GM18502 (cell line): ENCODE data around the gene PRAMEF5.
"Not testable (repeated sequence)": the region's sequence is repeated elsewhere in the genome, so short reads cannot be mapped to it uniquely, and the experiment has no call there.

Source experiments
- ATAC-seq: cut with Tn5 transposase; IDR thresholded peaks from one replicate; pipeline ENCODE4 v1.9.1; 2021; ENCODE audit warnings: mild to moderate bottlenecking; ENCODE audit not compliant: unreplicated experiment, poor library complexity

PRAMEF5 gene

DNA sequence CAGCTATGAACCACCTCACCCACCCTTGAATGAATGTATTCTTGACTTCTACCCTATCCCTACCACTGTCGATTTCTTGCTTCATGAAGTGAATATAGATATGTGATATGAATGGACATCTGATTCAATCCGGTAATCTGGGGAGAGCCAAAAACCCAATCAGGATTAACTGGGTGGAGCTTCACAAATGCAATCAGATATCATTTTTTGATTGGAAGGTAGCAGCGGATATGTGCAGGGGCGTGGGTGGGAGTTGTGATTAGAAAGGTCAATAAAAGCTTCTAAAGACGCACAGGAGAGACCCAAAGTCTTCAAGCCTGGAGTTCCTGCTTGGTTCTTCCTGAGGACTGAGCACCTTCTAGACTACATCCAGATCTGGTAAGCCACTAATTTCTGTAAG, at the start of gene PRAMEF5:
Gene PRAMEF5 (plus strand): TSS at position 301 of the 400 bp plus-strand sequence. CDS start 5,071 bp downstream, outside the sequence.
- not testable (repeated sequence) for ATAC-seq

DNA sequence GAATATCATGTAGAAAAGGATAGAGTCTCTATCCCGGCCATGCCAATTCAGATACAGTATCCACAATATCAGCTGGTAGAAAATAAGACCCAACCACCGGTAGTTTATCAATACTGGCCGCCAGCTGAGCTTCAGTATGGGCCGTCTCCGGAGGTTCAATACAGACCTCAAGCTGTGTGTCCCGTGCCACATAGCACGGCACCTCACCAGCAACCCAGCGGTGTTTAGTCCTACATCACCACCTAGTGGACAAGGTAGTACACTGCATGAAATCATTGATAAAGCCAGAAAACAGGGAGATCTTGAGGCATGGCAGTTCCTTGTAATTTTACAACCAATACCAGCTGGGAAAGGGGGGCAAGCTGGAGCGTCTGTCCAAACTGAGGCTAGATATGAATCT, 45.3 kb upstream of the PRAMEF5 start:
- not testable (repeated sequence) for ATAC-seq

DNA sequence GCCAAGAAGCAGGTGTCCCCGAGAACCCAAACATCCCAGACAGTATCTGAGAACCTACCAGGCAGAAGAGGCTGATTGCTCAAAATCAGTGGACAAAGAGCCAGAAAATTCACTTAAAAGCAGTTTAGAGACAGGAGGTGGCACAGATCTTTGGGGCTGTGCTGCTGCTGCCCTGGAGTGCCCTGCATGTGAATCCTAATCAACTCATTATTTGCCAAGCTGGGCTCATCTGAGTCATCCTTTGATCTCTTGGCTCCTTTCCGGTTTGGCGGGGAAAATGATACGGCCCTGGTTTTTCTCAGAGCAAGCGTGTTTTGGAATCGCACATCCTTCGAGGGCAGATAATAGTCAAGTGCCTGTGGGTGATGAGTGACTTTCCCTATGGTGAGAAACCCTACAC, 37.4 kb upstream of the PRAMEF5 start:
- ATAC-seq: not testable (repeated sequence)

DNA sequence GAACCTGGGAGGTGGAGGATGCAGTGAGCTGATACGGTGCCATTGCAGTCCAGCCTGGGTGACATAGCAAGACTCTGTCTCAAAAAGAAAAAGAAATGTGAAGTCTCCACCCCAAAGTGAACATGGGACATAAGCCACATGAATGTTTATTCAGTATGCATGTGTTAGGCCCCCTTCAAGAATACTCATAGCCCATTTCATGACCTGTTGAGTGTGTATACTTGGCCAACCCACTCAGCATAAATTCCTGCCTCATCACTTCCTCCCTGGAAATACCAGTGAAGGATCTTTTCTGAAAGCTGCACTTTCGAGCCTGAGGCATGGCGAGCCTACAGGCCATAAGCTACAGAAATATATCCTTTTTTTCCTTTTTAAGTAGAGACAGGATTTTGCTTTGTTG, 34.8 kb upstream of the PRAMEF5 start:
- not testable (repeated sequence) for ATAC-seq

DNA sequence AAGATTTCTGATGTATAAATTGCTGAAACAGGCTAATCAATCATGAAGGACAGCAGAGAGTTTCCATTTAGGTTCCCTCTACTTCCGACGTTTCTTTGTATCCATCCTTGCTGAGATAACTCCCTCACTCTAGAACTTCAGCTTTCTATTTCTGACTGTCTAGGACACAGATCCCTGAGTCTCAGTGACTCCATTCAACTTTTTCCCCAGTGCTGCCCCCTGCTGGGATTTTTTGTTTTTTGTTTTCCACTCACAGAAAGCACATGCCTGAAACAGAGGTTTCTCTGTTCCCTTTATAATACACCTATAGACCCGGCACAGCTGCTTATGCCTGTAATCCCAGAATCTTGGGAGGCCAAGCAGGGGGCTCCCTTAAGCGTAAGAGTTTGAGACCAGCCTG, 31.2 kb upstream of the PRAMEF5 start:
- ATAC-seq: not testable (repeated sequence)

DNA sequence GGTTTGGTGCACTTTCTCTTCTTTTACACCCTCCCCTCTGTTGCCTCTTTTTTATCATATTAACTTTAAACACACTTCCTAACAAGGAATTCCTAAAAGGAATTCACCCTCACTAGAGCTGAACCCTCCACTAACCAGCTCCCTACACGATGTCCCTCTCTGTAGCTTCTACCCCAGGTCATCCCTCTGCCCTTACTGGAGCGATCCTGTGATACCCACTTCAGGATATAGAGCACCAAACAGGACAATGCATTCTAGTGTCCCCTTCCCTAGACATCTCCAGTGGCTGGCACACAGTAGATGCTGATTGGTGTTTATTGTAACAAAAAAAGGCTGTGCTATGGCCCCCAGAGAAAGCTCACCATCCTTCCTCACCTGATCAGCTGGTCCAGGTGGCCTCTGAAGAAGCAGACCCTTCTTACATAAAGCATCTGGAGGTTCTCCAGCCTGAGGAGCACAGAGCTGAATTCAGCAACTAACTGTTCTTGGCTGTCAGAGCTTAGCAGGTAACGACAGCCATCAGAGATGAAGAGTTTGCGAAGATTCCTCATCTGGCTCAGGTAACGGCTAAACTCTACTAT, 29.4 kb upstream of the PRAMEF5 start:
- no peak for ATAC-seq

DNA sequence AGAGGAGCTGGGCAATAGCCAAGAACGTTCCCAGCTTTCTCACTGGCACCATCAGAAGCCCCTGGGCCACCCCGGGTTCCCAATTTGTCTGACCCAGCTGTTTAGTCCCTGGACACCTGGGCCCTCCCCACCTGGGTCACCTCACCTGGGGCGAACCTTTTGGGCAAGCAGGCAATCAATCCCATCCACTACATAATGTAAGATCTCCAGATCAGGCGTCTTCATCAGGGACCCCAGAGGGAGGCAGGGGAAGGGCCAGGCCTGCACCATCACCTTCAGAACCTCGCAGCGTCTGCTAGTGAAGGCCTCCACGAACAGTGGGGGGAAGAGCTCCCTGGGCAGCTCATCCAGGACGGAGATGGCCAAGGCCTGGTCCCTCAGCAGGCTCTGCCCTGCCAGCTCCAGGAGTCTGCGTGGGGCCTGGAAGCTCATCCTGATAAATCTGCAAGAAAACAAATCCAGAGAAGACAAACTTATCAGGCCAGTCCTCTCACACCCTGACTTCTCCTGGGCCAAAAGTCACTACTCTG, 28.3 kb upstream of the PRAMEF5 start, which contains the start of gene PRAMEF18:
Gene PRAMEF18 (minus strand): TSS at position 480 of the 530 bp plus-strand sequence. CDS start 48 bp downstream, at position 432.
- ATAC-seq: not testable (repeated sequence)

DNA sequence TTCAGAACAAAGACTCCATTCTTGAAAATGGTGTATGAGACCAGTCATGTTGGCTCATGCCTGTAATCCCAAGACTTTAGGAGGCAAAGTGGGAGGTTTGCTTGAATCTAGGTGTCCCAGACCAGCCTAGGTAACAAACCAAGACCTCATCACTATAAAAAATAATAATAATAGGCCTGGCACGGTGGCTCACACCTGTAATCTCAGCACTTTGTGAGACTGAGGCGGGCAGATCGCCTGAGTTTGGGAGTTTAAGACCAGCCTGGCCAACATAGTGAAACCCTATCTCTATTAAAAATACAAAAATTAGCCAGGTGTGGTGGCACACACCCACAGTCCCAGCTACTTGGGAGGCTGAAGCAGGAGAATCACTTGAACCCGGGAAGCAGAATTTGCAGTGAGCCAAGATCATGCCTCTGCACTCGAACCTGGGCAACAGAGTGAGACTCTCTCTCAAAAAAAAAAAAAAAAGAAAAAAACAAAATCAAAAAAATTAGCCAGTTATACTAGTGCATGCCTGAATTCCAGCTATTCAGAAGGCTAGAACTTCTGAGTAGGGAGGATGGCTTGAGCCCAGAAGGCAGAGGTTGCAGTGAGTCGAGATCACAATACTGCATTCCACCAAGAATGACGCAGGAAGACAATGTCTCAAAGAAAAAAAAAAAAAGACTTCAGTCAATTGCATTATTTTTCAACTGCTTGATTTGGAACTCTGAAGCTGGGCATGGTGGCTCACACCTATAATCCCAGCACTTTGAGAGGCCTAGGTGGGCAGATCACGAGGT, 26.5 kb upstream of the PRAMEF5 start:
- ATAC-seq: not testable (repeated sequence)

DNA sequence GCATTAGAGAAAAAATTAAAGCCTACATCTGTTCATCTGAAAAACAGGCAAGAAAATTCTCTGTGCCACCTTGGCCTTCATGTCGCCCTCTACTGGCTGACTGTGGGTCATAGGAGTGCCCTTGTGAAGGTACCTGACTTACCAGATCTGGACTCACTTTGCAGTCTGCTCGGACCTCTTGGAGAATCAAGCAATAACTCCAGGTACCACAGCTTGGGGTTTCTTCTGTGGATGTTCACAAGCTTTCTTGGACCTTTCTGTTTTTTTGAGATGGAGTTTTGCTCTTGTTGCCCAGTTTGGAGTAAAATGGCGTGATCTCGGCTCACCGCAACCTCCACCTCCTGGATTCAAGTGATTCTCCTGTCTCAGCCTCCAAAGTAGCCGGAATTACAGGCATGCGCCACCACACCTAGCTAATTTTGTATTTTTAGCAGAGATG, 25.6 kb upstream of the PRAMEF5 start:
- ATAC-seq: no peak

DNA sequence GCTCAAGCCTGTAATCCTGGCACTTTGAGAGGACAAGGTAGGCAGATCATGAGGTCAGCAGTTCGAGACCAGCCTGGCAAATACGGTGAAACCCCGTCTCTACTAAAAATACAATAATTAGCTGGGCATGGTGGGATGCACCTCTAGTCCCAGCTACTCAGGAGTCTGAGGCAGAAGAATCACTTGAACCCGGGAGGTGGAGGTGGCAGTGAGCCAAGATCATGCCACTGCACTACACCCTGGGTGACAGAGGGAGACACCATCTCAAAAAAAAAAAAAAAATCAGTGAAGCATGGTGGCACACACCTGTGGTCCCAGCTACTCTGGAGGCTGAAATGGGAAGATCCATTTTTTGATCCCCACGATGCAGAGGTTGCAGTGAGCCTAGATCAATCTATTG, 23.9 kb upstream of the PRAMEF5 start:
- ATAC-seq: not testable (repeated sequence)

DNA sequence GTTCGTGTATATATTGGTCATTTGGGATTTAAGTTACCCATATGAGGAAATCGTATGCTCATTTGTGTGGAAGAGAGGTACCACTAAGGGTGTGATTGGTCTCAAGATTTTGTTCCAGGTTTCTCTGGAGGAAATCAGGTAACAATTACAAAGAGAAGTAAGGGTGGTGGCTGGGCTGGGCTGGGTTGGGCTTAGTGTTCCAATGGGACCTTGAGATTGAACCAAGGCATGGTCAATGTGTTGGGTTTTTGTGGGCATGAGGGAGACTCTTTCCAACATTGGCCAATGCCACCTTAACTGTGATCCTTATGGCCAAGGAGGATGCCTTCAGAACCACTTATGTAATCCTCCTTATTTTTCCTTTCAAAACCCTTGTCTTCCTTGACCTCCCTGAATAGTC, 23.4 kb upstream of the PRAMEF5 start:
- not testable (repeated sequence) for ATAC-seq

DNA sequence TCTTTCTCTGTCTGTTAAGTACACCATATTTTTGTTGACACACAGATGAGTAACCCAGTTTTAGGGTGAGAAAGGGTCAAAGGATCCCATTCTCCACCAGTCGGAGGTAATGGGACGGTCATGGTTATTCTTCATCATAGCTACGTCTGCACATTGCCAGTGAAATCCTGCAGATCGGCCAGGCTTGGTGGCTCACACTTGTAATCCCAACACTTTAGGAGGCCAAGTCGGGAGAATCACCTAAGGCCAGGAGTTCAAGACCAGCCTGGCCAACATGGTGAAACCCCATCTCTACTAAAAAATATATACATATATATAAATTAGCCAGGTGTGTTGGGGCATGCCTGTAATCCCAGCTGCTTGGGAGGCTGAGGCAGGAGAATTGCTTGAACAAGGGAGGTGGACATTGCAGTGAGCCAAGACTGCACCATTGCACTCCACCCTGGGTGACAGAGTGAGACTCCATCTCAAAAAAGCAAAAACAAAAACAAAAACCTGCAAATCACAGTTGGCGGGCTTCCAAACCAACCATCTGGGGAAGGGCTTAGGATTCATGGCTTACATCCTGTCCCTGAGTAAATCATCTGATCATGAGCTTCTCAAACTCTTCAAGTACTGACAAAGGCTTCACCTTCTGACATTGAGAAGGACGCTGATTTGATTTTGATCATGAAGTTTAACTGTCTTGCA, 22.8 kb upstream of the PRAMEF5 start:
- ATAC-seq: not testable (repeated sequence)

DNA sequence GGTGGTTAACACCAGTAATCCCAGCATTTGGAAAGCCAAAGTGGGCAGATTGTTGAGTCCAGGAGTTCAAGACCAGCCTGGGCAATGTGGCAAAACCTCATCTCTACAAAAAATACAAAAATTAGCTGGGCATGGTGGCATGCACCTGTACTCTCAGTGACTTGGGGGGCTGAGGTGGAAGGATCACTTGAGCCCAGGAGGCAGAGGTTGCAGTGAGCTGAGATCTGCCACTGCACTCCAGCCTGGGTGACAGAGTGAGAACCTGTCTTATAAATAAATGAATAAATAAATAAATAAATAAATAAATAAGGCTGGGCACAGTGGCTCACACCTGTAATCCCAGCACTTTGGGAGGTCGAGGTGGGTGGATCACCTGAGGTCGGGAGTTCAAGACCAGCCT, 21.9 kb upstream of the PRAMEF5 start:
- ATAC-seq: not testable (repeated sequence)

DNA sequence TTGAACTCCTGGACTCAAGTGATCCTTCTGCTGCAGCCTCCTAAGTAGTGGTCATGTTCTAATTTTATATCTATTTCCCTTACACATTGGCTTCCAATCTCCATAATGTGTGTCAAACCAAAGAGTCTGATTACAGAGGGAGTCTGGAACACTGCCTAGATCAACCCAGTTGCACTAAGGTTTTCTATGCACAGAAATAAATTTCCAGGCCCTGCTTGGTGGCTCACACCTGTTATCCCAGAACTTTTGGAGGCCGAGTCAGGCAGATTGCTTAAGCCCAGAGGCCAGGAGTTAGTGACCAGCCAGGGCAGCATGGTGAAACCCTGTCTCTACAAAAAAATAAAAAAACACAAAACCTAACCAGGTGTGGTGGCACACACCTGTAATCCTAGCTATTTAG, 19.9 kb upstream of the PRAMEF5 start:
- not testable (repeated sequence) for ATAC-seq

DNA sequence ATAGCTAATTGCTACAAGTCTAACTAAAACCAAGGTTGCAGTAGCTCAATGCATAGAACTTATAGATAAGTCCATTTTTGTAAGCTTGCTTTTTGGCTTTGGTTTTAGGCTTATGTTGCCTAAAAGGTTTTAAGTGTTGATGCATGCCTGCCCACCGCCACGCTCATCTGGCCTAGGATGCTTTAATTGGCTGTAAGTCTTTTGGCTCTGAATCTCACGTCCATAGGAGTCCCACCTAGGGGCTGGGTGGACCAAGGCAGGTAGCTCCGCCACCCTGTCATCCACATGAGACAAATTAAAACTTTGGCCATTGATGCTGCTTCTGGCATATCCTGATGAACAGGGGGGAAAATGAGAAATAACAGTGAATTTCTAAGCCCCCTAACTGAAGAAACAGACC, 16.4 kb upstream of the PRAMEF5 start:
- not testable (repeated sequence) for ATAC-seq

DNA sequence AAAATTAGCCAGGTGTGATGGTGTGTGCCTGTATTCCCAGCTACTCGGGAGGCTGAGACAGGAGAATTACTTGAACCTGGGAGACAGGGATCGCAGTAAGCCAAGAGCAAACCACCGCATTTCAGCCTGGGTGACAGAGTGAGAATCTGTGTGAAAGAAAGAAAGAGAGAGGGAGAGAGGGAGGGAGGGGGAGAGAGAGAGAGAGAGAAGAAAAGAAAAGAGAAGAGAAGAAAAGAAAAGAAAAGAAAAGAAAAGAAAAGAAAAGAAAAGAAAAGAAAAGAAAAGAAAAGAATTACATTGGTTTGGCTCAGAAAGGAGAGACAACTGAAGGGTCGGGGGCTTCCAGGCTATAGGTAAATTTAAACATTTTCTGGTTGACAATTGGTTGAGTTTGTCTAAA, 14.4 kb upstream of the PRAMEF5 start:
- not testable (repeated sequence) for ATAC-seq

DNA sequence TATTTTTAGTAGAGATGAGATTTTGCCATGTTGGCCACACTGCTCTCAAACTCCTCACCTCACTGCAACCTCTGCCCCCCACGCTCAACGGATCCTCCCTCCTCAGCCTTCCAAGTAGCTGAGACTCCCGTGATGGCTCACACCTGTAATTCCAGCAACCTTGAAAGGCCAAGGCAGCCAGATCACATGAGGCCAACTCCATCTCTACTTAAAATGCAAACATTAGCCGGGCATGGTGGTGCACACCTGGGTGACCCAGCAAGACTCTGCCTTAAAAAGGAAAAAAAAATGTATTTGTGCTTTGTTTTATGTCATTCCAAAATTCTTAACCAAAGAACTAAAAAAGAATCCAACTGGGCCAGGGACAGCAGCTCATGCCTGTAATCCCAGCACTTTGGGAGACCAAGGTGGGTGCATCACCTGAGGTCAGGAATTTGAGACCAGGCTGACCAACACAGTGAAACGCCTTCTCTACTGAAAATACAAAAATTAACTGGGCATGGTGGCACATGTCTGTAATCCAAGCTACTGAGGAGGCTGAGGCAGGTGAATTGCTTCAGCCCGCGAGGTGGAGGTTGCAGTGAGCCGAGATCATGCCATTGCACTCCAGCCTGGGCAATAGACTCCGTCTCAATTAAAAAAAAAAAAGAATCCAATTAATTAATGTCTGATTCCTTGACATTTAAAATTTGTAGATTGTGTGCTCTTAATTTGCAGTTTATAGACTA, 10.3 kb upstream of the PRAMEF5 start:
- not testable (repeated sequence) for ATAC-seq

DNA sequence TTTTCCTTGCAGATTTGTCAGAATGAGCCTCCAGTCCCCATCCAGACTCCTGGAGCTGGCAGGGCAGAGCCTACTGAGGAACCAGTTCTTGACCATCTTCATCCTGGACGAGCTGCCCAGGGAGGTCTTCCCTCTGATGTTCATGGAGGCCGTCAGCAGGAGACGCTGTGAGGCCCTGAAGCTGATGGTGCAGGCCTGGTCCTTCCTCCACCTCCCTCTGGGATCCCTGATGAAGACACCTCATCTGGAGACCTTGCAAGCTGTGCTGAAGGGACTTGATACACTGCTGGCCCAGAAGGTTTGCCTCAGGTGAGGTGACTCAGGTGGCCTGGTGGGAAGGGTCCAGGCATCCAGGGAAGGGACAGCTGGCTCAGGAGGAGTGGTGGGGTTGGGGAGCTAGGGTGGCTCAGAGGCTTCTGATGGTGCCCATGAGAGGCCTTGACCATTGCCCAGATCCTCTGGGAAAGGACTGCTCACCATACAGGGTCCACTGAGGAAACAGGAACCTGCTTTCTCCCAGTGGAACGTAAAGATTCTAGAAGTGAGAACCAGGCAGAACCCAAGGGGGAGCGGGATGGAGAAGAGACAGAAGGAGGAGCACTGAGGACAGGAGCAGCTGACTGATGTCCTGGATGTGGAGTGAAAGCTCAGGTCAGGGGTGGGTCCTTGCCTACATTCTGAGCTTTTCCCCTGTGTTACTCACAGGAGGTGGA, 8.0 kb upstream of the PRAMEF5 start:
- ATAC-seq: not testable (repeated sequence)

DNA sequence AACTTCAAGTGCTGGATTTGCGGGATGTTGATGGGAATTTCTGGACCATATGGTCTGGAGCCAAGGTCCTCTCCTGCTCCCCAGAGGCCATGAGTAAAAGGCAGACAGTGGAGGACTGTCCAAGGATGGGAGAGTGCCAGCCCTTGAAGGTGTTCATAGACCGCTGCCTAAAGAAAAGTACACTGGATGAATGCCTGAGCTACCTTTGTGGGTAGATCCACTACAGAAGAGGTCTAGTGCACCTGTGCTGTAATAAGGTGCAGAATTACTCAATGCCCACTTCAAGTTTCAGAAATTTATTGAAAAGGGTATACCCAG, 7.5 kb upstream of the PRAMEF5 start:
- not testable (repeated sequence) for ATAC-seq

DNA sequence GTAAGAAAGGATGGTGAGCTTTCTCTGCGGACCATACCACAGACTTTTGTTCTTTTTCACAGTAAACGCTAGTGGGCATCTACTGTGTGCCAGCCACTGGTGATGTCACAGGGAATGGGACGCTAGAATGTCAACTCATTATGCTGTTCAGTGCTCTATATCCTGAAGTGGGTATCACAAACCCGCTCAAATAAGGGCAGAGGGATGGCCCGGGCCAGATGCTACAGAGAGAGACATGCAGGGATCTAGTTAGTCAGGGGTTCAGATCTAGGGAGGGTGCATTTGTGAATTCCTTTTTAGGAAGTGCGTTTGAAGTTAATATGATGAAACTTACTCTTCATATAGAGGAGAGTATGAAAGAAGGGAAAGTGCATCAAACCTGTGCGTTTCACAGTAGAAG, 6.9 kb upstream of the PRAMEF5 start:
- not testable (repeated sequence) for ATAC-seq
